K562 (cell line): ENCODE data around the gene RCE1. TPM values are rescaled to one million over a fixed set of nuclear protein-coding genes. Genes with fewer than 3 reads are reported as not detected.
A peak's percentile ranks its signal among the peaks of the same experiment; 100 is the strongest.

Source experiments
- AFF1 ChIP-seq, 2 experiments: fragments of 450-650 bp; IDR thresholded peaks; 2 replicates each; pipeline ENCODE4 v1.6.1; 2018; ENCODE audit warnings: mild to moderate bottlenecking in 2 of 2, low read depth in 1 of 2; ENCODE audit not compliant: partially characterized antibody in 2 of 2
- ARNT ChIP-seq, 2 experiments: fragments of 450-650 bp; IDR thresholded peaks; 2 replicates each; pipeline ENCODE4 v1.6.1; 2016; ENCODE audit warnings: mild to moderate bottlenecking in 1 of 2
- ATF6 ChIP-seq: sonication (generic); formaldehyde crosslinking; IDR thresholded peaks from 2 replicates; pipeline ENCODE4 v1.4.0; 2020; ENCODE audit warnings: mild to moderate bottlenecking, missing genetic modification reagents
- CHD4 ChIP-seq: fragments of 200-600 bp; sonication (generic); IDR thresholded peaks from 3 replicates; pipeline ENCODE4 v1.6.1; 2012; ENCODE audit warnings: low read depth, mild to moderate bottlenecking, mixed read lengths, low read length, inconsistent platforms; ENCODE audit not compliant: insufficient read depth, insufficient replicate concordance, poor library complexity, severe bottlenecking
- EGR1 ChIP-seq: fragments of 450-650 bp; conservative IDR thresholded peaks from 2 replicates; pipeline ENCODE4 v1.6.1; 2017; ENCODE audit warnings: mild to moderate bottlenecking
- ELF4 ChIP-seq: fragments of 450-650 bp; formaldehyde crosslinking; IDR thresholded peaks from 2 replicates; pipeline ENCODE4 v1.4.0; 2022; ENCODE audit warnings: missing genetic modification characterization
- HMGXB4 ChIP-seq: sonication (generic); formaldehyde crosslinking; IDR thresholded peaks from 2 replicates; pipeline ENCODE4 v1.8.1; 2023; ENCODE audit warnings: mild to moderate bottlenecking, missing genetic modification reagents
- L3MBTL2 ChIP-seq: fragments of 450-650 bp; IDR thresholded peaks from 2 replicates; pipeline ENCODE4 v1.6.1; 2016; ENCODE audit warnings: mild to moderate bottlenecking, moderate library complexity
- NCOA1 ChIP-seq: fragments of 450-650 bp; IDR thresholded peaks from 2 replicates; pipeline ENCODE4 v1.6.1; 2016; ENCODE audit warnings: low read depth
- TBP ChIP-seq: optimal IDR thresholded peaks from 2 replicates; pipeline ENCODE3; 2011; ENCODE audit warnings: low read depth, low read length, improper control_type of control experiment
- ZNF146 ChIP-seq: IDR thresholded peaks from one replicate; pipeline ENCODE4 v1.6.1; 2018; ENCODE audit warnings: missing compliant biosample characterization; ENCODE audit not compliant: unreplicated experiment
- ZNF696 ChIP-seq: fragments of 250-450 bp; sonication (Bioruptor Pico); conservative IDR thresholded peaks from 2 replicates; pipeline ENCODE4 v1.4.0; 2020; ENCODE audit warnings: mild to moderate bottlenecking, moderate library complexity
- ZSCAN32 ChIP-seq: fragments of 450-650 bp; formaldehyde crosslinking; IDR thresholded peaks from 2 replicates; pipeline ENCODE4 v1.4.0; 2020; ENCODE audit warnings: mild to moderate bottlenecking, moderate library complexity
- polyA plus RNA-seq, 8 experiments: library from polyadenylated mRNA; depleted of rRNA in 4 of 8; stranded (reverse) in 5 of 8; unstranded in 3 of 8; fragments of >200 nt; fragmentation: Nextera tagmentation in 2 of 8; fragmentation: Illumina TruSeq in 1 of 8; extraction: Ambion mirVana in 2 of 8; extraction: Trizol in 1 of 8; gene quantifications; 2 replicates each; pipeline versions ENCODE4 v1.2.1 to v1.2.3, GENCODE V29; 2011 to 2014; ENCODE audit warnings: inconsistent platforms in 1 of 8, missing spikeins in 1 of 8
- total RNA-seq, 7 experiments: library from RNA; depleted of rRNA in 6 of 7; stranded (reverse); fragments of >200 nt in 6 of 7; fragmentation: Illumina TruSeq in 2 of 7; extraction: Trizol in 2 of 7; gene quantifications; 2 replicates each; pipeline versions ENCODE4 v1.2.1 to v1.2.3, GENCODE V29; 2011 to 2021; ENCODE audit warnings: low replicate concordance in 1 of 7
- TF ChIP-seq, protein P1 (sequence below): fragments of 250-450 bp; sonication (Bioruptor Pico); IDR thresholded peaks from 2 replicates; pipeline ENCODE4 v1.8.0; 2022; ENCODE audit warnings: inconsistent platforms
- TF ChIP-seq, protein P2 (sequence below): sonication (generic); formaldehyde crosslinking; IDR thresholded peaks from 2 replicates; pipeline ENCODE4 v1.8.0; 2023; ENCODE audit warnings: mild to moderate bottlenecking, missing genetic modification reagents

The RCE1 gene
- total and polyA plus RNA-seq, 9 of the 15 experiments (the other 6 are each of a cell fraction or from before 2014, with no cell fraction given), result 0.75 to 41.5 (median 15.1) TPM

GRCh38 chr11:66842896-66843775, at the start of gene RCE1 (continued):
- TF ChIP-seq, protein P1, sequence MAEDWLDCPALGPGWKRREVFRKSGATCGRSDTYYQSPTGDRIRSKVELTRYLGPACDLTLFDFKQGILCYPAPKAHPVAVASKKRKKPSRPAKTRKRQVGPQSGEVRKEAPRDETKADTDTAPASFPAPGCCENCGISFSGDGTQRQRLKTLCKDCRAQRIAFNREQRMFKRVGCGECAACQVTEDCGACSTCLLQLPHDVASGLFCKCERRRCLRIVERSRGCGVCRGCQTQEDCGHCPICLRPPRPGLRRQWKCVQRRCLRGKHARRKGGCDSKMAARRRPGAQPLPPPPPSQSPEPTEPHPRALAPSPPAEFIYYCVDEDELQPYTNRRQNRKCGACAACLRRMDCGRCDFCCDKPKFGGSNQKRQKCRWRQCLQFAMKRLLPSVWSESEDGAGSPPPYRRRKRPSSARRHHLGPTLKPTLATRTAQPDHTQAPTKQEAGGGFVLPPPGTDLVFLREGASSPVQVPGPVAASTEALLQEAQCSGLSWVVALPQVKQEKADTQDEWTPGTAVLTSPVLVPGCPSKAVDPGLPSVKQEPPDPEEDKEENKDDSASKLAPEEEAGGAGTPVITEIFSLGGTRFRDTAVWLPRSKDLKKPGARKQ, result no peak
- TF ChIP-seq HMGXB4 (CRISPR knock-in tag) (no peak), TBP (peak; percentile 94), CHD4 (no peak), ZNF146 (no peak), EGR1 (peak; percentile 83), ARNT (IDR thresholded peaks at IDR 0.05) (no peak), ATF6 (0 out of 2 replicates have a peak, but pooled peaks have one; percentile 72), ZSCAN32 (no peak), ZNF696 (no peak), AFF1 (IDR thresholded peaks at IDR 0.05; ENCODE audit: low read depth in 1 of 2, partially characterized antibody in 2 of 2) (no peak), NCOA1 (0 out of 2 replicates have a peak, but pooled peaks have one; percentile 24), ELF4 (peak; percentile 90), L3MBTL2 (peak; percentile 51)
- TF ChIP-seq, protein P2, sequence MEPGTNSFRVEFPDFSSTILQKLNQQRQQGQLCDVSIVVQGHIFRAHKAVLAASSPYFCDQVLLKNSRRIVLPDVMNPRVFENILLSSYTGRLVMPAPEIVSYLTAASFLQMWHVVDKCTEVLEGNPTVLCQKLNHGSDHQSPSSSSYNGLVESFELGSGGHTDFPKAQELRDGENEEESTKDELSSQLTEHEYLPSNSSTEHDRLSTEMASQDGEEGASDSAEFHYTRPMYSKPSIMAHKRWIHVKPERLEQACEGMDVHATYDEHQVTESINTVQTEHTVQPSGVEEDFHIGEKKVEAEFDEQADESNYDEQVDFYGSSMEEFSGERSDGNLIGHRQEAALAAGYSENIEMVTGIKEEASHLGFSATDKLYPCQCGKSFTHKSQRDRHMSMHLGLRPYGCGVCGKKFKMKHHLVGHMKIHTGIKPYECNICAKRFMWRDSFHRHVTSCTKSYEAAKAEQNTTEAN, result no peak
